ENCODE results near the gene WASF3. TPM values are rescaled to one million over a fixed set of nuclear protein-coding genes. Genes with fewer than 3 reads are reported as not detected.
"Not testable (repeated sequence)": the region's sequence is repeated elsewhere in the genome, so short reads cannot be mapped to it uniquely, and the experiment has no call there.

WASF3 gene
- total RNA-seq, 2 experiments from 2014 or later, result not detected

DNA sequence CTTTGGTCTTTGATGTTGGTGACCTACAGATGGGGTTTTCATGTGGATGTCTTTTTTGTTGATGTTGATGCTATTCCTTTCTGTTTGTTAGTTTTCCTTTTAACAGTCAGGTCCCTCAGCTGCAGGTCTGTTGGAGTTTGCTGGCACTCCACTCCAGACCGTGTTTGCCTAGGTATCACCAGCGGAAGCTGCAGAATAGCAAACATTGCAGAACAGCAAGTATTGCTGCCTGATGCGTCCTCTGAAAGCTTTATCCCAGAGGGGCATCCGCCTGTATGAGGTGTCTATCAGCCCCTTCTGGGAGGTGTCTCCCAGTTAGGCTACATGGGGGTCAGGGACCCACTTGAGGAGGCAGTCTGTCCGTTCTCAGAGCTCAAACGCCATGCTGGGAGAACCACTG, 78.2 kb downstream of the WASF3 start:
- POLR2A ChIA-PET; DNase-seq; H3K27ac Mint-ChIP-seq; H3K36me3 Mint-ChIP-seq (ENCODE audit: low read depth); H3K4me3 Mint-ChIP-seq; H3K27me3 Mint-ChIP-seq; H3K9me3 Mint-ChIP-seq; H3K4me1 Mint-ChIP-seq: not testable (repeated sequence)
- CTCF ChIA-PET, result interaction anchor here (0.6 kb wide), 1 partner anchor 259 kb away, joined by 3 read pairs; no protein-coding TSS in a partner anchor

DNA sequence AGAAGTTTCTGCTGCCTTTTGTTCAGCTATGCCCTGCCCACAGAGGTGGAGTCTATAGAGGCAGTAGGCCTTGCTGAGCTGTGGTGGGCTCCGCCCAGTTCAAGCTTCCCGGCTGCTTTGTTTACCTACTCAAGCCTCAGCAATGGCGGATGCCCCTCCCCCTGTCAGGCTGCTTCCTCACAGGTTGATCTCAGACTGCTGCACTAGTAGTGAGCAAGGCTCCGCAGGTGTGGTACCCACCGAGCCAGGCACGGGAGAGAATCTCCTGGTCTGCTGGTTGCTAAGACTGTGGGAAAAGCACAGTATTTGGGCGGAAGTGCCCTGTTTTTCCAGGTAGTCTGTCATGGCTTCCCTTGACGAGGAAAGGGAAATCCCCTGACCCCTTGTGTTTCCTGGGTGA, 78.6 kb downstream of the WASF3 start:
- POLR2A ChIA-PET, H3K4me3 Mint-ChIP-seq: not testable (repeated sequence)

GRCh38 chr13:26646603-26647002, 89.1 kb downstream of the WASF3 start:
- ChIA-PET POLR2A (no interaction called here), CTCF (no interaction called here)
- Mint-ChIP-seq H3K27me3 (peaks cover 8% of the 10 kb centered on the region), H3K4me1 (no peaks in the 10 kb centered on the region), H3K9me3 (peaks cover 2% of the 10 kb centered on the region), H3K4me3 (no peak overlapping the region), H3K36me3 (ENCODE audit: low read depth) (no peaks in the 10 kb centered on the region), H3K27ac (no peak overlapping the region)
- DNase-seq, result no peak

More for the DNA sequence above, 78.6 kb downstream of the WASF3 start:
- H3K27ac Mint-ChIP-seq; H3K9me3 Mint-ChIP-seq; H3K27me3 Mint-ChIP-seq; DNase-seq; H3K4me1 Mint-ChIP-seq; H3K36me3 Mint-ChIP-seq (ENCODE audit: low read depth); CTCF ChIA-PET: not testable (repeated sequence)

DNA sequence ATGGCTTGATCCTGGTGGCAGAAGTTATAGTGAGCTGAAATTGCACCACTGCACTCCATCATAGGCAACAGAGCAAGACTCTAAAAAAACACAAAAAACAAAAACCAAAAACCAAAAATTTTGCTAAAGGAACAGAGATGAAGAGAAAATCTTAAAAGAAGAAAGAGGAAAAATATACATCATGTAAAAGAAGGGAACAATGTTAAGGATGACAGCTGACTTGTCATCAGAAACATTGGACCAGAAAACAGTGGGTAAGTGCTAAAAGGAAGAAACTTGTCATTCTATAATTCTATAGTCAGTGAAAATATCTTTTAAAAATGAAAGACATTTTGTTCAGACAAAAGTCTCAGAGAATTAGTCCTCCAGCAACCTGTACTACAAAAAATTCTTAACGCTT, 93.8 kb downstream of the WASF3 start:
- ChIA-PET CTCF (no interaction called here), POLR2A (no interaction called here)
- no peak for DNase-seq
- Mint-ChIP-seq H3K27me3 (peaks cover 5% of the 10 kb centered on the region), H3K9me3 (peaks cover 2% of the 10 kb centered on the region), H3K4me1 (no peaks in the 10 kb centered on the region), H3K36me3 (ENCODE audit: low read depth) (no peaks in the 10 kb centered on the region), H3K4me3 (no peak overlapping the region), H3K27ac (no peak overlapping the region)

DNA sequence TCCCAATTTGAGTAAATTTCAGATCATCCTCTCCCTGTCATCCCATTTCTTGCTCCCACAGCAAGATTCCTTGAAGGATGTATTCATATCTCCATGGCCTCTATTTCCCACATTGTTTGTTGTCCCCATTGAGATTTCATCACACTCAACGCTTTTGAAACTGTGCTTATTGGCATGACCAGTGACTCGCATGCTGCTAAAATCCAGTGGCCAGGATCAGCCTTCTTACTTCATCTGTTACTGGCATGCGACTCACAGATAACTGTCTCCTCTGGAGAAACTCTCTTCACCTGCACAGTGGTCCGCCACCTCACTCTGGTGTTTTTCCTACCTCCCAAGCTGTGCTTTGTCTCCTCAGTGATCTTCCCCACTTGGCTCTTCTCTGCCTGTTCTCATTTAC, 95.8 kb downstream of the WASF3 start:
- Mint-ChIP-seq H3K27me3 (peaks cover 5% of the 10 kb centered on the region), H3K4me3 (no peak overlapping the region), H3K9me3 (peaks cover 2% of the 10 kb centered on the region), H3K4me1 (no peaks in the 10 kb centered on the region), H3K36me3 (ENCODE audit: low read depth) (no peaks in the 10 kb centered on the region), H3K27ac (no peak overlapping the region)
- POLR2A ChIA-PET, result no interaction called here
- no peak for DNase-seq
- CTCF ChIA-PET, result no interaction called here

GRCh38 chr13:26653842-26654241, 96.4 kb downstream of the WASF3 start:
- no peak for DNase-seq
- POLR2A ChIA-PET, result no interaction called here
- Mint-ChIP-seq H3K27ac (no peak overlapping the region), H3K4me1 (no peaks in the 10 kb centered on the region), H3K36me3 (ENCODE audit: low read depth) (no peaks in the 10 kb centered on the region), H3K9me3 (peaks cover 2% of the 10 kb centered on the region), H3K27me3 (peaks cover 5% of the 10 kb centered on the region), H3K4me3 (no peak overlapping the region)
- CTCF ChIA-PET, result no interaction called here

DNA sequence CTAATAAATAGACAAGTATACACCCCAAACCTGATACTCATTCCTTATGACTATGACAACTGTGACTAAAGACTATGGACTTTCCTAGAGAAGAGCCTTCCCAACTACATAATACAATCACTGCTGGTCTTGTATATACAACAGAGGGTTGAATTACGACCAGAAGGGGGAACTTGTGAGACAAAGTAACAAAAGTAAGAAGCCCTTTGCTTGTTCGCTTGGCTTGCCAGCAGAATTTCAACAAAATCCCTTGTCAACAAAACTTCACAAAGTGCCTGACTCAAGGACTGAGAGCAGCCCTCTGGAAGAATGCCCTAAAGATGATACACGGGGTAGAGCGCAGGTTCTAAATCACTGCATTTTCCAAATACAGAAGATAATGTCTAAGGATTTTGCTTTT, 99.4 kb downstream of the WASF3 start:
- H3K27ac Mint-ChIP-seq, result no peak overlapping the region
- H3K36me3 Mint-ChIP-seq (ENCODE audit: low read depth), result no peaks in the 10 kb centered on the region
- CTCF ChIA-PET, result no interaction called here
- no peak overlapping the region for H3K4me3 Mint-ChIP-seq
- DNase-seq, result no peak
- no peaks in the 10 kb centered on the region for H3K9me3 Mint-ChIP-seq
- POLR2A ChIA-PET, result no interaction called here
- H3K27me3 Mint-ChIP-seq, result peaks cover 3% of the 10 kb centered on the region
- H3K4me1 Mint-ChIP-seq, result no peaks in the 10 kb centered on the region

- CTCF ChIA-PET, result no interaction called here
- H3K4me1 Mint-ChIP-seq, result no peaks in the 10 kb centered on the region
- H3K9me3 Mint-ChIP-seq, result no peaks in the 10 kb centered on the region
- H3K4me3 Mint-ChIP-seq, result no peak overlapping the region
- H3K27me3 Mint-ChIP-seq, result peaks cover 11% of the 10 kb centered on the region
- no peak overlapping the region for H3K27ac Mint-ChIP-seq
- POLR2A ChIA-PET, result no interaction called here
- no peak for DNase-seq
- H3K36me3 Mint-ChIP-seq (ENCODE audit: low read depth), result no peaks in the 10 kb centered on the region
These were observed 101.2 kb downstream of the WASF3 start for GRCh38 chr13:26658448-26659385.

GRCh38 chr13:26660185-26660584, 102.7 kb downstream of the WASF3 start:
- H3K4me3 Mint-ChIP-seq, result no peak overlapping the region
- no peaks in the 10 kb centered on the region for H3K9me3 Mint-ChIP-seq
- H3K27me3 Mint-ChIP-seq, result peaks cover 11% of the 10 kb centered on the region
- DNase-seq, result no peak
- ChIA-PET CTCF (no interaction called here), POLR2A (no interaction called here)
- no peaks in the 10 kb centered on the region for H3K4me1 Mint-ChIP-seq
- H3K36me3 Mint-ChIP-seq (ENCODE audit: low read depth), result no peaks in the 10 kb centered on the region
- H3K27ac Mint-ChIP-seq, result no peak overlapping the region

DNA sequence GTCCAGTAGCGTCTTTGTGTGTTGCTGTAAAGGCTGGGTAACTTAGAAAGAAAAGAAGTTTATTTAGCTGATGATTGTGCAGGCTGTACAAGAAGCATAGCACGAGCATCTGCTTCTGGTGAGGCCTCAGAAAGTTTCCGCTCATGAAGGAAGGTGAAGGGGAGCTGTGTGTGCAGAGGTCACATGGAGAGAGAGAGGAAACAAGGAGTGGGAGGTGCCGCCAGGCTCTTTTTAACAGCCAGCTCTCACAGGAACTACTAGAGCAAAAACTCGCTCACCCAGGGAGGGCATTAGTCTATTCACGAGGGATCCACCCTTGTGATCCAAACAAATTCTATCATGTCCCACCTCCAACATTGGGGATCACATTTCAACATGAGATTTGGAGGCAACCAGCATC, 103.3 kb downstream of the WASF3 start:
- Mint-ChIP-seq H3K4me1 (no peaks in the 10 kb centered on the region), H3K4me3 (no peak overlapping the region), H3K9me3 (no peaks in the 10 kb centered on the region), H3K36me3 (ENCODE audit: low read depth) (no peaks in the 10 kb centered on the region), H3K27me3 (peaks cover 11% of the 10 kb centered on the region), H3K27ac (no peak overlapping the region)
- ChIA-PET CTCF (no interaction called here), POLR2A (no interaction called here)
- DNase-seq, result no peak

- Mint-ChIP-seq H3K9me3 (no peaks in the 10 kb centered on the region), H3K4me3 (no peak overlapping the region), H3K27ac (no peak overlapping the region), H3K4me1 (no peaks in the 10 kb centered on the region), H3K36me3 (ENCODE audit: low read depth) (no peaks in the 10 kb centered on the region), H3K27me3 (peaks cover 15% of the 10 kb centered on the region)
- ChIA-PET POLR2A (no interaction called here), CTCF (interaction anchor here (1.0 kb wide), 1 partner anchor 35 kb away, joined by 3 read pairs; no protein-coding TSS in a partner anchor)
- DNase-seq, result no peak
These were observed 106.3 kb downstream of the WASF3 start for GRCh38 chr13:26663791-26664190.

DNA sequence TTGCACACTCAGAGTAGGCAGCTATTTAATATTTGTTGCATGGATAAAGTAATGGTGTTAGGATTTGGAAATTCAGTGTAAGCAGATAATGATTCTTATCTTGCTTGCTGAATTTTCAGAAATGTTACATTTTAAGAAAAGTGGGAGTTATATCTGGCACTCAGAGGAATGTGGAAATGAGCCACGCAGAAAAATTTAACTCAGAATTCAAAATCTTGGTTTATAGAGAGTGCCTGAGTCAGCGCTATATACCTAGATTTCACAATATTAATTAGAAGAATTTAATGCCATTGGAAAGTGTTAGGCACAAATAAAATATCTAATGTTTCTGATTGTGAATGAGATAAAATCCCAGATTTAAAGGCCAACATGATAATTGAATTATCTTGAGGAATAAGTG, 106.8 kb downstream of the WASF3 start:
- H3K27me3 Mint-ChIP-seq, result peaks cover 15% of the 10 kb centered on the region
- H3K36me3 Mint-ChIP-seq (ENCODE audit: low read depth), result no peaks in the 10 kb centered on the region
- no peak overlapping the region for H3K27ac Mint-ChIP-seq
- ChIA-PET POLR2A (no interaction called here), CTCF (interaction anchor here (0.7 kb wide), 1 partner anchor 34 kb away, joined by 3 read pairs; no protein-coding TSS in a partner anchor)
- H3K9me3 Mint-ChIP-seq, result no peaks in the 10 kb centered on the region
- no peak overlapping the region for H3K4me3 Mint-ChIP-seq
- DNase-seq, result no peak
- no peaks in the 10 kb centered on the region for H3K4me1 Mint-ChIP-seq

DNA sequence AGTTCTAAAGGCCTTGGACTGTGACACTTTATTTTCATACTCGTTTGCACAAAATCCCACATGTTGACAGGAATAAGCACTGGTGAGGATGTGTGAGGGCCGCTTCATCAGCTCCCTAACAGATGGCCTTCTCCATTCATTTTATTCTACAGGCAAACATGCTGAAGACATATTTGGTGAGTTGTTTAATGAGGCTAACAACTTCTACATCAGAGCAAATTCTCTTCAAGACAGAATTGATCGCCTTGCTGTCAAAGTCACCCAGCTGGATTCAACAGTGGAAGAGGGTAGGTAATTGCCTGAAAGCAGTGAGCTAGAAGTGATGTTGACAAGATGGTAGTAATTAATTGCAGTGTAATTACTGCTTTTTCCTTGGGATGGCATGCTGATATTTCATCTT, 107.4 kb downstream of the WASF3 start:
- H3K27ac Mint-ChIP-seq, result no peak overlapping the region
- H3K9me3 Mint-ChIP-seq, result no peaks in the 10 kb centered on the region
- H3K4me3 Mint-ChIP-seq, result no peak overlapping the region
- ChIA-PET CTCF (interaction anchor here (0.7 kb wide), 1 partner anchor 34 kb away, joined by 3 read pairs; no protein-coding TSS in a partner anchor), POLR2A (no interaction called here)
- no peaks in the 10 kb centered on the region for H3K4me1 Mint-ChIP-seq
- no peak for DNase-seq
- H3K36me3 Mint-ChIP-seq (ENCODE audit: low read depth), result no peaks in the 10 kb centered on the region
- H3K27me3 Mint-ChIP-seq, result peaks cover 15% of the 10 kb centered on the region
